Ramos (cell line): ENCODE results near the gene KPTN.

Experiments used
- in situ Hi-C: fragments of 300-500 bp; cut with MboI; formaldehyde crosslinking; loops from one replicate; pipeline ENCODE4 v1.14.3; 2022; ENCODE audit warnings: low sequenced_read_pairs; ENCODE audit not compliant: unreplicated experiment

Gene KPTN

DNA sequence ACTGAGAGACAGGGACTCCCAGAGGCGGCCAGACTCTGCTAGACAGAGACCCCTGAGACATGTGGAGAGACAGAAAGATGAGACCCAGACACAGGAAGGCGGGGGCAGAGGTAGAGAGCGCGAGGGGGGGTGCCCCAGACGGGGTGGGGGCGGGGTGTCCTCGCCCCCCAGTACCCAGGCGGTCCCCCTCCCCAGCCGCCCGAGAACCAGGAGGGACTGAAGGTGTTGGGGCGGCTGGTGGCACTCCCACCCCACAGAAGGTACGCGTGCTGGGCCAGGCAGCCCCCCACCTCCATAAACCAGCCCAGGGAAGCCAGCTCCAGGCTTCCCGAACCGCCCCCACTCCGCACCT is 12.7 kb downstream of the KPTN start:
- in situ Hi-C loops = no loop called here

DNA sequence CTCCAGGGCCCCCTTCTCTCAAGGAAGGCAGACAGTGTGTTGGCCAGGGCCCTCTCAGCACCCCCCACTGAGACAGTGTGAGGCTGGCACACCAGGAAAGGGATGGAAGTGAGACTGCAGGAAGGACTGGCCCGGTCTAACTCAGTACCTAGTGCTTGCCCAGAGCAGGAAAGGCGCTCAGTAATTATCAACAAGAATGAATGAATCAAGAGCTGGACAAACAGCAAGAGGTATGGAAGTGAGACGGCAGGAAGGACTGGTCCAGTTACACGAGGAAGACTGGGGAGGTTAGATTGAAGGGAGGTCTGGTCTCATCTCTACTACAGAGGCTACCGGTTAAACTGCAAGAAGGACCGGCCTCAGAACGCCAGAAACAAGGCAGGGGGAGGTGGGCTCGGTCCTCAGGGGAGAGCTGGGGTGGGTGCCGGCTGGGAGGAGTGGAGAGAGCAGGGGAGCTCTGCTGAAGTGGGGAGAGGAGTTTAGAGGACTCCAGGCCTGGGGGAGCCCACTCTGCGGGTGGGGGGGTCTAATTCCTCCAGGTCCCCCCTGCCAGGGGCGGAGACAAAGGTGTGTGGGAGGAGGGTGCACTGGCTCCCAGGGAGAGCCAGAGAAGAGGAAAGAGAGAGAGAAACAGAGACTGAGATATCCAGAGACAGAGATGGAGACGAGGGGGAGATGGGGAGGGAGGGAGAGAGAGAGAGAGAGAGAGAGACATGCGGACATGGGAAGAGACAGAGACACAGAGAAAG is 13.4 kb downstream of the KPTN start:
- in situ Hi-C loops = no loop called here

DNA sequence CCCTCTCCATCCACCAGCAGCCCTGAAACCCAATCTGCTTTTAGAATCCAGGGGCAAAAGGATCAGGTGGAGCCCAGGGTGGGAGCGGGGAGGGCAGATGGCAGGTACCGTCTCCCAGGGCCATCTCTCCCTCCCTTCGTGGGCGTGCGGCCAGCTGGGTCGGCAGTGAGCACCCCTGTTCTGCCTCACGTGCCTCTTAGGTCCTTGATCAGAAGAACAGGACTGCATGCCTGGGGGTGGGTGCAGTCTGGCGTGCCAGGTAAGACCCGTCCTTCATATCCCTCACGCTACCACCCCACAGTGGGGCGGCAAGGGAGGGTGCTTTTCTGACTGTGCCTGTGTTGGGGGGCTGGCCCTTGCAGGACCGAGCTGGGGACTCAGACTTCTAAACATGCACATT is 14.3 kb downstream of the KPTN start:
- in situ Hi-C loops = no loop called here

DNA sequence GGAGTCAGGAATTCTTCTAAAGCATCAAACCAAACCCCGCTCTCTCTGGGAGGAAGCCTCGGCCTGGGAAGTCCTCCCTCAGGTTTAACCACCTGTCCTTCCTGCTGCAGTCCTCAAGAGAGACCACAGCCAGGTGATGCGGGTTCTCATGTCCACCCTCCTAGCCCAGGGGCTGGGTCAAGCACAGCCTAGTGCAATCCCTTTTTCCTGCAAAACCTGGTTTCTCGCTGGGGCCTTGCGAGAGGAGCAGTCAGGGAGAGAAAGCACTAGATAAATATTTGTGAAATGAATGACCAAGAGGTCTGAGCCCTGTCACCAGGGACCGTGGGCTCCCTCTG is 14.7 kb downstream of the KPTN start:
- in situ Hi-C loops = no loop called here

- in situ Hi-C loops = no loop called here
Observed at GRCh38 chr19:47467914-47468313, 16.1 kb downstream of the KPTN start.

GRCh38 chr19:47465957-47466356 is 18.1 kb downstream of the KPTN start:
- in situ Hi-C loops = no loop called here

DNA sequence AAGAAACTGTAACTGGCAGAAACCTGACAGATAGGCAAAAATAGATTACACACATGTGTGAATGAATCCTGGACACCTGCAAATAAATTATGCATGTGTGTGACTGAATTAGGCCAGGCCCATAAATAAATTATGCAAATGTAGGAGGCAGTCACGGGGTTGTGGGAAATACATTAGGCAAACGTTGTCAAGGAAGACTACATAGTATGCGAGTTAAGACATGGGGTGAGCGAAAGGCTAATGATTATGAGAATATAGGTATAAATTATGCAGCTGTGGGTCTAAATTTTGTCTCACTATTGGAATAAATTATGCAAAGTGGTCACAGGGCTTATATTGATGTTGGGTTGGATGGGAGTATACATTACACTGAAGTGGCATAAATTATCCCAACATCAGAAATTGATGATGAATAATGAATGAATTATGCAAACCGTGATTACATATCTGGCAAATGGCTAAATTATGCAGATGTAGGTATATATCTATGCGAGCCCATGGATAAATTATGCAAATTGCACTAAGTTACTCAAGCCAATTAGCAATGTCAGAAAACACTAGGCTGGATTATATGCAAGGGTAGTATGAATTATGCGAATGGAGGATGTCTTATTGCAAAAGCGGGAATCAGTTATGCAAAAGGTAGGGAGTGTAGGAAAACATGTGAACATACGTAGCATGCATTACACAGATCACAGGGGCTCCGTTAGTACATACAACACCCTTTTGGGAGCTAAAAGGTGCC is 19.2 kb downstream of the KPTN start:
- in situ Hi-C loops = no loop called here

- in situ Hi-C loops = no loop called here
Observed at GRCh38 chr19:47461876-47462275, 22.1 kb downstream of the KPTN start.

DNA sequence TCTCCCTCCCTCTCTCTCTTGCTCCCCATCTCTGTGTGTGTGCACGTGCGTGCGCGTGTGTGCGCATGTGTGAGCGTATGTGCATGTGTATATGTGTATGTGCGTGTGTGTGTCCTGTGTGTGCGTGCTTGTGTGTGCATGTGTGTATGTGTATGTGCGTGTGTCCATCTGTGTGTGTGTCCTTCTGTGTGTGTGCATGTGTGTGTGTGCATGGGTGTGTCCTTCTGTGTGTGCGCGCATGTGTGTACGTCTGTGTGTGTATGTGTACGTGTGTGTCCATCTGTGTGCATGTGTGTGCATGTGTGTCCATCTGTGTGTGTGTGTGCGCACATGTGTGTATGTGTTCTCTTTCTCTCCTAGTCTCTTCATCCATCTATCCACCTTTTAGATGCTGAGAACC is 24.5 kb downstream of the KPTN start:
- in situ Hi-C loops = no loop called here

- in situ Hi-C loops = no loop called here
Observed at GRCh38 chr19:47458672-47459071, 25.3 kb downstream of the KPTN start.

DNA sequence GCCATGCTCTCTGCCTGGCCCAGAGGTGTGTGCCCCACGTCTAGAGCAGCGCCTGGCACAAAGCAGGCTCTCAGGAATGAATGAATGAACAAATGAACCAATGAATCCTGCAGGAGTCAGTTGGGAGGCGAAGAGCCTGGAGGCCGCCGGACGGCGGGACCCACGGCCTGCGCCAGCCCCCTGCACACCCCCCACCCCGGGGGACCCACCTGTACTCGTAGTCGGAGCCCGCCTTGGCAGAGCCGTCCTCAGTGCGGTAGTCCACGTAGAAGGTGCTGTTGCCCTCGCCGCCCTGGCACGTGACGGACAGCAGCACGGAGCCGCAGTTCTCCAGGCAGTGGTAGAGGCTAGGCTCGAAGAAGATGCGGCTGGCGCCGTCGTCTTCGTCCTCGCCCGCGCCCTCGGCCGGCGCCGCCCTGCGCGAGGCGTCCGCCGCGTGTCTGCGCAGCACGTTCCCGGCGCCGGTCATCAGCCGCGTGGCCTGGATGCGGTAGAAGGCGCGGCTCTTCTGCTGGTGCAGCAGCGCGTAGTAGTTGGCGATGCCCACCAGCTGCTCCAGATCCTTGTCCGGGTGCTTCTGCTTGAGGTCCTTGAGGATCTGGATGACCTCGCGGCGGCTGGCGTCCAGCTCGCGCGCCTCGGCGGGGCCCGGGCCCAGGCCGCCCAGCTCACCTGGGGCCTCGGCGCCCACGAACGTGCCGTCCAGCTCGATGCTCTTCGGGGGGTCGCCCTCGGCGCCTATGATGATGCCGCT is 27.1 kb downstream of the KPTN start:
- in situ Hi-C loops = no loop called here

DNA sequence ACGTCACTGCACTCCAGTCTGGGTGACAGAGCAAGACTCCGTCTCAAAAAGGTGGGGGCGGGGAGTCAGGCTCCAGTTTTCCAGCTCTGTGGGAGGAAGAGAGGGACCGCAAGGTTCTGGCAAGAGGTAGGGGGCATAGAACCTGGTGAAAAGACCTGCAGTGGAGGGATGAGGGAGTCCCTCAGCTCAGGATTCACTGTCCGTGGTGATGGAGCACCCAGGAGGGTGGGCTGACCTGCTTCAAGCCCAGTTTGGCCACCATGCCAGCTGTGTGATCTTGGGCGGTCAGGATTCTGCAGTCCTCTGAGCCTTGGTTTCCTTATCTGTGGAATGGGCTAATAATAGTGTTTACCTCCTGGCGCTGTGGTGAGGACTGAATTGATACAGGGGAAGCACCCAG is 33.5 kb downstream of the KPTN start:
- in situ Hi-C loops = no loop called here

DNA sequence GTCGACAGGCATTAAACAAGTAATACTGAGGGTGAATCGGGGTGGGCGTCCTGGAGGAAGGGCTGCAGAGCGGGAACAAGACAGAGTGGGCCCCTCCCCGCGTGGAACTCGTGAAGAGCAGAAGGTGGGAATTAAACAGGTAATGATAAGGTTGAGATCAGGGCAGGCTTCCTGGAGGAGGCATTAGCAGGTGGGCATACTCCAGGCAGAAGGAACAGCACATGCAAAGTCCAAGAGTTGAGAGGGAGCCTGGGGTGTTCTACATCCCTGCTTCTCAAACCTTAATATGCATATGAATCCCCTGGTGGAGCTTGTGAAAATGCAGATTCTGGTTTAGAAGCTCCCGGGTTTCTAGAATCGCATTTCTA is 35.7 kb downstream of the KPTN start:
- in situ Hi-C loops = no loop called here

- in situ Hi-C loops = no loop called here
Observed at GRCh38 chr19:47447470-47448359, 36.3 kb downstream of the KPTN start.

GRCh38 chr19:47446534-47447469 is 37.2 kb downstream of the KPTN start:
- in situ Hi-C loops = no loop called here

GRCh38 chr19:47445937-47446402 is 38.0 kb downstream of the KPTN start:
- in situ Hi-C loops = no loop called here

GRCh38 chr19:47445527-47445926 is 38.5 kb downstream of the KPTN start:
- in situ Hi-C loops = no loop called here

GRCh38 chr19:47444388-47444821 is 39.6 kb downstream of the KPTN start:
- in situ Hi-C loops = no loop called here

GRCh38 chr19:47443331-47443730 is 40.7 kb downstream of the KPTN start:
- in situ Hi-C loops = no loop called here
